Activated T-cell treated with anti-CD3 and anti-CD28 coated beads, Interleukin-2, amount 50 U/mL, for 72 hours (primary cell): Measurements from ENCODE around the gene LCA5L. TPM values are rescaled to one million over a fixed set of nuclear protein-coding genes. Genes with fewer than 3 reads are reported as not detected.

Source experiments
- ATAC-seq, 2 donors: fragments of 150-1000 bp; cut with Tn5 transposase; replicated peaks in 1 of 2; 2 replicates each; pipeline ENCODE4 v1.10.0; 2021; ENCODE audit warnings: moderate library complexity in 2 of 2, mild to moderate bottlenecking in 1 of 2
- DNase-seq, 2 donors: peaks; one replicate each; pipeline ENCODE4 v3.0.0; 2021 to 2022; ENCODE audit warnings: mixed read lengths in 1 of 2
- H3K27ac Mint-ChIP-seq: one replicate; pipeline ENCODE4 v1.8.0; 2022; ENCODE audit warnings: mild to moderate bottlenecking, moderate library complexity, mixed read lengths
- H3K27me3 Mint-ChIP-seq: one replicate; pipeline ENCODE4 v1.8.0; 2022; ENCODE audit warnings: low read depth, mixed read lengths
- H3K36me3 Mint-ChIP-seq, 2 donors: one replicate each; pipeline ENCODE4 v1.8.0; 2022; ENCODE audit warnings: mixed read lengths in 2 of 2, mild to moderate bottlenecking in 1 of 2; ENCODE audit not compliant: insufficient read depth in 2 of 2
- H3K4me1 Mint-ChIP-seq: one replicate; pipeline ENCODE4 v1.8.0; 2022; ENCODE audit warnings: low read depth, mixed read lengths
- H3K4me3 Mint-ChIP-seq, 2 donors: one replicate each; pipeline ENCODE4 v1.8.0; 2022; ENCODE audit warnings: mild to moderate bottlenecking in 2 of 2, mixed read lengths in 2 of 2, moderate library complexity in 2 of 2
- H3K9me3 Mint-ChIP-seq, 2 donors: one replicate each; pipeline ENCODE4 v1.8.0; 2022; ENCODE audit warnings: mixed read lengths in 2 of 2
- total RNA-seq, 2 donors: library from RNA; stranded (reverse); gene quantifications; one replicate each; pipeline ENCODE4 v1.2.3, GENCODE V29; 2022

LCA5L gene
- total RNA-seq, result under 1 TPM in 1 of 2 donors, not detected in 1; 0.31 TPM

DNA sequence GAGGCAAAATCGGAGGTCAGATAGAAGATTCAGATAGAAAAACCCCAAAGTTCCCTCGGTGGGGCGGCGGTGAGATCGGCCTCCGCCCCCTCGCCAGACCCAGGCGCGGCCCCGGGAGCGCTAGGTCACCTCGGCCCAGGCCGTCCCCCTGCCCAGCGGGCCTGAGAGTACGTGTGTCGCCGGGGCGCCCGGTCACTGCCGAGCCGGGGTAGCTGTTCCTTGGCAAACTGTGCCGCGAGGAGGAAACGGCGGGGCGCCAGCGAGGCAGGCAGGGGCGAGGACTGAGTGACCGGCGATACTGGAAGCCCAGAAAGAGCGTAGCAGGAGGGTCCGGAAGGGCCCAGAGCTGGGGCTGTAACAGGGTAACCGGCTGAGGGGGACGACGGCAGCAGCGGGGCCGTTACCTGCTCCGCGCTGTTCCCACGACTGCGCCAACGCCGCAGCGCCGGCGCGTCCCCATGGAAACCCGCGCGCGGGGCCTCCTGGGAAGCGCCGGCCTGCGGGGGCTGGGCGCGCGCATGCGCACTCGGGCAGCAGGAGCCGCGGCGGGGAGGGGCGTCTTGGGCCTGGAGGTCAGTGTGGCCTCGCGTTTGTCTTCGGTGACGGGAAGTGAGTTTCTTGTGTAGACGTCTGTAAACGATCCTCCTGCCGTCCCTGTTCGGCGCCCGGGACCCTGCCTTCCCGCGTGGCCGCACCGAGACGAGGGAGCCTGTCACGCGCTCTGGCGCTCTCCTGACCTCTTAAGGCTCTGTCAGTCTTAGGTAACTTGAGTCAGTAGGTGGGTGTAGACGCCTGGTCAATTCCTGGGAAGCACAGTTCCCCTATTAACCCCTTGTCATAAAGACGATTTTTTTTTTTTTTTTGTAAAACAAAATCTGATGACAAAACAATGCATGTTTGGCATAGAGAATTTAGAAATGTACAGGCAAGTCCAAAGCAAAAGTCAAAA, at the start of gene LCA5L:
TSS of gene LCA5L (minus strand) at position 458 of the 949 bp plus-strand sequence. CDS start 17,285 bp downstream, outside the sequence.
- Mint-ChIP-seq H3K27ac (peak within 1 kb of the TSS; percentile 96), H3K4me3 (peak within 1 kb of the TSS; percentile 91 to 95), H3K9me3 (no peaks in the 10 kb centered on the region), H3K36me3 (no peaks in the 10 kb centered on the region), H3K27me3 (peaks cover 27% of the 10 kb centered on the region), H3K4me1 (peaks cover 14% of the 10 kb centered on the region)
- ATAC-seq (peak; percentile 92 to 93), DNase-seq (peak; percentile 92 to 96)

GRCh38 chr21:39489380-39489924, 43.9 kb upstream of the LCA5L start:
- no peak overlapping the region for H3K4me3 Mint-ChIP-seq
- no peak overlapping the region for H3K27ac Mint-ChIP-seq
- ATAC-seq (no peak), DNase-seq (no peak)
- H3K27me3 Mint-ChIP-seq, result no peaks in the 10 kb centered on the region
- H3K9me3 Mint-ChIP-seq, result peaks cover 0 to 1% of the 10 kb centered on the region in 2 donors
- H3K36me3 Mint-ChIP-seq, result peaks cover 0 to under 1% of the 10 kb centered on the region in 2 donors
- H3K4me1 Mint-ChIP-seq, result no peaks in the 10 kb centered on the region

DNA sequence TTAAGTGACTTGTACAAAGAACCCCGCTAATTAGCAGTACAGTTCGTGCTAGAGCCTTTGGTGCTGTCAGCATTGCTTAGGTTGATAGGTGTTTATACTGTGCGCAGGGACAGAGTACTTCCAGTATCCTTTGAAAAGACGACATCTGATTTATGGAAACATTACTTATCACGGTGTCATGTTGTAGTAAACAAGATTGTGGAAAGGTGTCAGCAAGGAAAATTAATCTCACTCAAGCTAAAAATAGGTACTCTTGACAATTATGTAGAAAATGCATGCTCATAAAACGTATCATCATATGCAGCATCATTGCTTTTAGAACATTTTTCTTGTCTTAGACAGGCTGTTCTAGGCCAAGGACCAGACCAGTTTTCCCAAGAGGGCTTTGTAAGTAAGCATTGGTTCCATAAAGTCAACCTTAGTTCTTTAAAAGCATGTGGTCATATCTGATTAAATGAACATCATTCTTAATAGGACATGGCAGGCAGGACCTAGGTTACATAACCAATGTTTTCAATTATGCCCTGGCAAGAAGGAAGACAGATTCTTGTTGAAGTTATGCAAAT, 39.2 kb upstream of the LCA5L start:
- Mint-ChIP-seq H3K9me3 (no peaks in the 10 kb centered on the region), H3K27ac (no peak overlapping the region), H3K27me3 (no peaks in the 10 kb centered on the region), H3K4me3 (no peak overlapping the region), H3K4me1 (no peaks in the 10 kb centered on the region), H3K36me3 (no peaks in the 10 kb centered on the region)
- DNase-seq, result no peak
- no peak for ATAC-seq

DNA sequence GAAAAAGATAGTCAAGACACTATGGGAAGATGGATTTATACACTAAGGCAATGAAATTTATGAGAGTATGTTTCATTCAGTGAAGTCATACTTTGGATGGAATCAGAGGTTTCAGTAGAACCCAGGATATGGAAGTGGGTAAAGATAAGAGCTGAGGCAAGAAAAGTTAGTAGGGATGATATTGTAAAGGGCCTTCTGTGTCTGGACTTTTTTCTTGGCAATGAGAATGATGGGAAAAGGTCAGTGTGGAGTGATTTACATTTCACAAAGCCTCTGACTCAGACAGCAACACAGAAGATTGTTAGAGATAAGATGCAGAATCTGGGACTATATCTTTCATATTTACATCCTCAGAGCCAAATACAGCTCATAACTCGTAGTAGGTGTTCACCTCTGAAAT, 38.3 kb upstream of the LCA5L start:
- no peaks in the 10 kb centered on the region for H3K36me3 Mint-ChIP-seq

DNA sequence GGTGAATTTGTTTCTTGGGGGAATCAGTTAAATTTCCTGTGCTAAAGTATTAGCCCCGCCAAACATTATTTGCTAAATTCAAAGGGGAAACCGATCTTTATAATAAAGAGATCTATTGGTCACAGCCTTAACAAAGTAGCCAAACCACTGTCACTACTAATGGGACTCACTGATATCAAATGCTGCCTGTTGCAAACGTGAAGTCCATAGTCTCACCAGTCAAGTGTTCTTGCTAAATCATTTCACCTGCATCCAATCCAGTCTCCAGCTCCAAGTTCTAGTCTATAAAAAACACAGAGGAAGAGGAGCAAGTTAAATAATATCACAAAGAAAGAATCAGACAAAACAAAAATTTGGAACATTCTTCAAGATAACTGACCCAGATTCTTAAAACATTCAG, 36.3 kb upstream of the LCA5L start:
- no peak for DNase-seq
- H3K27me3 Mint-ChIP-seq, result no peaks in the 10 kb centered on the region
- no peak for ATAC-seq
- H3K4me3 Mint-ChIP-seq, result no peak overlapping the region
- no peaks in the 10 kb centered on the region for H3K36me3 Mint-ChIP-seq
- H3K9me3 Mint-ChIP-seq, result no peaks in the 10 kb centered on the region
- no peaks in the 10 kb centered on the region for H3K4me1 Mint-ChIP-seq
- no peak overlapping the region for H3K27ac Mint-ChIP-seq

More for the DNA sequence above, 38.3 kb upstream of the LCA5L start:
- Mint-ChIP-seq H3K9me3 (no peaks in the 10 kb centered on the region), H3K27ac (no peak overlapping the region), H3K4me3 (no peak overlapping the region), H3K27me3 (no peaks in the 10 kb centered on the region), H3K4me1 (no peaks in the 10 kb centered on the region)
- ATAC-seq, result no peak
- no peak for DNase-seq

DNA sequence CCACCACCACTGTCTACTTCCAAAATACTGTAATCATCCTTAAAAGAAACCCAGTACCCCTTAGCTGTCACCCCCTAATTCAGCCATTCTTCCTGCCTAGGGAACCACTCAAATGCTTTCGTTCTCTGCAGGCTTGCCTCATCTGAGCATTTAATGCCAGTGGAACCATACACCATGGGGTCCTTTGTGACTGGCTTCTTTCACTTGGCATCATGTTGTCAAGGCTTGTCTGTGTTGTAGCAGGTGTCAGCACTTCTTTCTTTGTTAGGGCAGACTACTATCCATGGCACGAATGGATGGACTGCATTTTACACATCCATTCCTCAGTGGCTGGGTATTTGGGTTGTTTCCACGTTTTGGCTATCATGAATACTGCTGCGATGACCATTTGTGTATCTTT, 34.7 kb upstream of the LCA5L start:
- ATAC-seq (no peak), DNase-seq (no peak)
- no peak overlapping the region for H3K27ac Mint-ChIP-seq
- H3K9me3 Mint-ChIP-seq, result no peaks in the 10 kb centered on the region
- H3K36me3 Mint-ChIP-seq, result no peaks in the 10 kb centered on the region
- H3K27me3 Mint-ChIP-seq, result no peaks in the 10 kb centered on the region
- H3K4me3 Mint-ChIP-seq, result no peak overlapping the region
- no peaks in the 10 kb centered on the region for H3K4me1 Mint-ChIP-seq

DNA sequence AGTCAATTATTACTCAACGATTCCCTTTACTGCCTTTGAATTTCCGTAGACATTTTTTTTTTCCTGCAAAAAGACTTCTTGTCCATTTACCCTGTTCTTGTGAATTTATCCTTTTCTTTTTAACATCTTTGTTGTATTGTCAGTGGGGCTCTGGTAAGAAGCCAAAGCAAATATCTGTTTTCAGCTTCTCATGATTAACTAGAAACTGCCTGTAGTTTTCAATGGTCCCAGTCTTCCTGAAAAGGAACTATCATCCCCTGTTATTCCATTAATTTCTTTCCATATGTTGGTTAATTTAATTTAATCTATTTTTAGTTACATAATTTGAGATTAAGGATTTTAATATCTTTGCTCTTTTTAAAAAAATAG, 34.2 kb upstream of the LCA5L start:
- DNase-seq (no peak), ATAC-seq (no peak)
- H3K36me3 Mint-ChIP-seq, result no peaks in the 10 kb centered on the region
- no peaks in the 10 kb centered on the region for H3K4me1 Mint-ChIP-seq
- H3K9me3 Mint-ChIP-seq, result no peaks in the 10 kb centered on the region
- no peaks in the 10 kb centered on the region for H3K27me3 Mint-ChIP-seq
- H3K4me3 Mint-ChIP-seq, result no peak overlapping the region
- H3K27ac Mint-ChIP-seq, result no peak overlapping the region

GRCh38 chr21:39479164-39479813, 33.7 kb upstream of the LCA5L start:
- Mint-ChIP-seq H3K36me3 (no peaks in the 10 kb centered on the region), H3K4me1 (no peaks in the 10 kb centered on the region), H3K27ac (no peak overlapping the region), H3K9me3 (no peaks in the 10 kb centered on the region), H3K4me3 (no peak overlapping the region), H3K27me3 (no peaks in the 10 kb centered on the region)
- DNase-seq (no peak), ATAC-seq (no peak)

DNA sequence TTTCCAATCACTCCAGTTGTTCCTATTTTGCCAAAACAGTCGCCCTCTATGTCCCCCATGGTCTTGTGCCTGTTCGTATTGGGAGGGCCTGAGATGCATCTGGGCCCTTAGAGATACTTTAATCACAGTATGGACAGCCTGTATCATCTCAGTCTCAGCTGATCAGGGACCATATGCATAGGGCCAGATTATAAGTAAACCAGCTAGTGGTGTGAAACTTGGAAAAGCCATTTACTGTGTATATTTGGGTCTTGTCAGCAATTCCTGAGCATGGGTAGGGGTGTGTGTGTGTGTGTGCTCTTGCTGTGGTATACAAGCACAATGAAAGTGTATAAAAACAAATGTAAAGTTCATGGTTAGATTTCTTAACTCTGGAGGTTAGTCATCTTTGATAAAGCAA, 29.0 kb upstream of the LCA5L start:
- Mint-ChIP-seq H3K4me3 (no peak overlapping the region), H3K27me3 (no peaks in the 10 kb centered on the region), H3K4me1 (no peaks in the 10 kb centered on the region), H3K36me3 (no peaks in the 10 kb centered on the region), H3K27ac (no peak overlapping the region), H3K9me3 (no peaks in the 10 kb centered on the region)
- ATAC-seq, result no peak
- no peak for DNase-seq

GRCh38 chr21:39472786-39473185, 27.2 kb upstream of the LCA5L start:
- no peak for ATAC-seq
- Mint-ChIP-seq H3K27ac (no peak overlapping the region), H3K4me3 (no peak overlapping the region), H3K9me3 (no peaks in the 10 kb centered on the region), H3K36me3 (no peaks in the 10 kb centered on the region), H3K27me3 (no peaks in the 10 kb centered on the region), H3K4me1 (no peaks in the 10 kb centered on the region)
- no peak for DNase-seq

- no peaks in the 10 kb centered on the region for H3K4me1 Mint-ChIP-seq
- H3K4me3 Mint-ChIP-seq, result no peak overlapping the region
- no peak for DNase-seq
- H3K9me3 Mint-ChIP-seq, result no peaks in the 10 kb centered on the region
- no peak overlapping the region for H3K27ac Mint-ChIP-seq
- no peaks in the 10 kb centered on the region for H3K36me3 Mint-ChIP-seq
- no peak for ATAC-seq
- no peaks in the 10 kb centered on the region for H3K27me3 Mint-ChIP-seq
Measured at GRCh38 chr21:39471598-39471997, 26.0 kb upstream of the LCA5L start.

DNA sequence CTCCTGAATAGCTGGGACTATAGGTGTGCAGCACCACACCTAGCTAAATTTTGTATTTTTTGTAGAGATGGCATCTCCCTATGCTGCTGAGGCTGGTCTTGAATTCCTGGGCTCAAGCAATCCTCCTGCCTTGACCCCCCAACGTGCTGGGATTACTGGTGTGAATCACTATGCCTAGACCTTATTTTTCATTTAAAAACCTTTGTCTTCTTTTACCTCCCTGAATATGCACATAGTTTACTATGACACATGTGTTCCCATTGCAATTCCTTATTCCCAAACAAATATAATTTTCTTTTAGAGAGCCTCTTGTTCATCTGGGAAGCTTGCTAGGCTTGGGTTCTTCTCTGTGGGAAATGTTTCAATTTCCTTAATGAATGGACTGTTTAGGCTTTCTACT, 23.0 kb upstream of the LCA5L start:
- no peak for ATAC-seq
- Mint-ChIP-seq H3K27ac (no peak overlapping the region), H3K9me3 (peaks cover 0 to 2% of the 10 kb centered on the region in 2 donors), H3K36me3 (peaks cover 0 to 2% of the 10 kb centered on the region in 2 donors), H3K4me3 (no peak overlapping the region), H3K4me1 (no peaks in the 10 kb centered on the region), H3K27me3 (no peaks in the 10 kb centered on the region)
- no peak for DNase-seq

DNA sequence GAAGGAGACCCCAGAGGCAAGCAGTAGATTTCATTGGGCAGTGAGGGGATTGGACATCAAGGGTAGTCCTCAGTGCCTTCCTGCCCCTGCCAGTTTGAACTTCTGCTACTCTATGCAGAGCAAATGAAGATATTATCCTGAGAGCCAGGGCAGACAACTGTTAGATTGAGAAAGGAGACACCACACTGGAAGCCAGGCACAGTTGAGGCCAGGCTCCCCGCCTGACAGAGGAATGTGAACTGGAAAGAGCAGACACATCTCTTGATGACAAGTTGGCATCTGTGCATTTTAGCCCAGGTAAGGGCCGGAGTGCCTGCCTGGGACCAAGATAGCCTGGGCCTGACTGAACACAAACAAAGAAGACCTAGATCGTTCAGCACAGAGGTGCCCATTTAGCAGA, 22.2 kb upstream of the LCA5L start:
- no peak for ATAC-seq
- no peak overlapping the region for H3K27ac Mint-ChIP-seq
- no peaks in the 10 kb centered on the region for H3K27me3 Mint-ChIP-seq
- H3K4me3 Mint-ChIP-seq, result no peak overlapping the region
- H3K9me3 Mint-ChIP-seq, result peaks cover 0 to 2% of the 10 kb centered on the region in 2 donors
- no peak for DNase-seq
- H3K36me3 Mint-ChIP-seq, result peaks cover 0 to 2% of the 10 kb centered on the region in 2 donors
- H3K4me1 Mint-ChIP-seq, result no peaks in the 10 kb centered on the region
